Parathyroid adenoma (tissue), 2 donors: Measurements from ENCODE around the gene SIRPG.

Experiments used
- H2AFZ ChIP-seq: fragments of 300-600 bp; sonication (generic); one replicate; pipeline ENCODE4 v1.7.0; 2017; ENCODE audit warnings: antibody characterized with exemption, mild to moderate bottlenecking
- H3K27ac ChIP-seq: fragments of 300-600 bp; sonication (generic); one replicate; pipeline ENCODE4 v1.7.0; 2017
- H3K27me3 ChIP-seq: fragments of 300-600 bp; sonication (generic); one replicate; pipeline ENCODE4 v1.7.0; 2017; ENCODE audit warnings: low read length; ENCODE audit not compliant: control insufficient read depth, insufficient read depth
- H3K36me3 ChIP-seq: fragments of 300-600 bp; sonication (generic); one replicate; pipeline ENCODE4 v1.7.0; 2017; ENCODE audit warnings: low read length; ENCODE audit not compliant: control insufficient read depth, insufficient read depth
- H3K4me1 ChIP-seq: fragments of 300-600 bp; sonication (generic); one replicate; pipeline ENCODE4 v1.7.0; 2017; ENCODE audit warnings: control low read depth
- H3K4me2 ChIP-seq: fragments of 300-600 bp; sonication (generic); one replicate; pipeline ENCODE4 v1.7.0; 2017; ENCODE audit warnings: low read length
- H3K4me3 ChIP-seq: fragments of 300-600 bp; sonication (generic); one replicate; pipeline ENCODE4 v1.7.0; 2017; ENCODE audit warnings: low read depth, low read length
- H3K79me2 ChIP-seq: fragments of 300-600 bp; sonication (generic); one replicate; pipeline ENCODE4 v1.7.0; 2017; ENCODE audit warnings: control low read depth
- H3K9ac ChIP-seq: fragments of 300-600 bp; sonication (generic); one replicate; pipeline ENCODE4 v1.7.0; 2017; ENCODE audit warnings: mild to moderate bottlenecking
- H3K9me3 ChIP-seq: fragments of 300-600 bp; sonication (generic); one replicate; pipeline ENCODE4 v1.7.0; 2017; ENCODE audit warnings: low read length; ENCODE audit not compliant: control insufficient read depth
- CTCF ChIP-seq: fragments of 300-600 bp; sonication (generic); IDR thresholded peaks from one replicate; pipeline ENCODE4 v1.7.0; 2017; ENCODE audit warnings: antibody characterized with exemption, mild to moderate bottlenecking
- donor health status: primary hyperparathyroidism.

Gene SIRPG

DNA sequence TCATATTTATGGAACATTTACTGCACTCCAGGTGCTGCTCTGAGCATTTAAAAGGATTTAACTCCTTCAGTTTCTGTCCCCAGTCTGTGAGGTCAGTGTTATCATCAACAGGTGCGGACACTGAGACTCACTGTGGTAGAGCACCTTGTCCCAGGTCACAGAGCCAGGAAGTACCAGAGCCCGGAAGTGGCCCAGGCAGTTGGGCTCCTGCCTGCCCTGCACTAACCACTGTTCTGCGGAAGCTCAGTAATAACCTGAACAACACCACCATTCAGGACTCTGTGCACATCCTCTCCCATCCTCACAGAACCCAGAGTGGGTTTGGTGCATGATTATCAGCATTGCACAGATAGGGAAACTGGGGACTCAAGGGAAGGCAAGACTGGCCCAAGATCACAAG, 16.8 kb upstream of the SIRPG start:
- Histone ChIP-seq H3K9ac (no peak overlapping the region), H3K4me2 (no peak overlapping the region), H3K9me3 (no peaks in the 10 kb centered on the region), H2AFZ (no peak overlapping the region), H3K4me3 (no peak overlapping the region), H3K79me2 (no peaks in the 10 kb centered on the region), H3K27ac (no peak overlapping the region), H3K36me3 (no peaks in the 10 kb centered on the region), H3K4me1 (no peaks in the 10 kb centered on the region), H3K27me3 (no peaks in the 10 kb centered on the region)
- TF ChIP-seq CTCF = no peak

- Histone ChIP-seq H3K27me3 (no peaks in the 10 kb centered on the region), H3K27ac (no peak overlapping the region), H3K4me3 (no peak overlapping the region), H3K79me2 (no peaks in the 10 kb centered on the region), H3K9ac (no peak overlapping the region), H2AFZ (no peak overlapping the region), H3K9me3 (no peaks in the 10 kb centered on the region), H3K36me3 (no peaks in the 10 kb centered on the region), H3K4me1 (no peaks in the 10 kb centered on the region), H3K4me2 (no peak overlapping the region)
- no peak for TF ChIP-seq CTCF
Measured at GRCh38 chr20:1673424-1673823, 15.8 kb upstream of the SIRPG start.

GRCh38 chr20:1672728-1673127, 15.1 kb upstream of the SIRPG start:
- H3K9me3 ChIP-seq = no peaks in the 10 kb centered on the region
- H3K79me2 ChIP-seq = no peaks in the 10 kb centered on the region
- TF ChIP-seq CTCF = no peak
- no peaks in the 10 kb centered on the region for H3K4me1 ChIP-seq
- H3K4me2 ChIP-seq = no peak overlapping the region
- no peaks in the 10 kb centered on the region for H3K36me3 ChIP-seq
- H3K4me3 ChIP-seq = no peak overlapping the region
- no peak overlapping the region for H2AFZ ChIP-seq
- no peak overlapping the region for H3K27ac ChIP-seq
- no peaks in the 10 kb centered on the region for H3K27me3 ChIP-seq
- no peak overlapping the region for H3K9ac ChIP-seq

DNA sequence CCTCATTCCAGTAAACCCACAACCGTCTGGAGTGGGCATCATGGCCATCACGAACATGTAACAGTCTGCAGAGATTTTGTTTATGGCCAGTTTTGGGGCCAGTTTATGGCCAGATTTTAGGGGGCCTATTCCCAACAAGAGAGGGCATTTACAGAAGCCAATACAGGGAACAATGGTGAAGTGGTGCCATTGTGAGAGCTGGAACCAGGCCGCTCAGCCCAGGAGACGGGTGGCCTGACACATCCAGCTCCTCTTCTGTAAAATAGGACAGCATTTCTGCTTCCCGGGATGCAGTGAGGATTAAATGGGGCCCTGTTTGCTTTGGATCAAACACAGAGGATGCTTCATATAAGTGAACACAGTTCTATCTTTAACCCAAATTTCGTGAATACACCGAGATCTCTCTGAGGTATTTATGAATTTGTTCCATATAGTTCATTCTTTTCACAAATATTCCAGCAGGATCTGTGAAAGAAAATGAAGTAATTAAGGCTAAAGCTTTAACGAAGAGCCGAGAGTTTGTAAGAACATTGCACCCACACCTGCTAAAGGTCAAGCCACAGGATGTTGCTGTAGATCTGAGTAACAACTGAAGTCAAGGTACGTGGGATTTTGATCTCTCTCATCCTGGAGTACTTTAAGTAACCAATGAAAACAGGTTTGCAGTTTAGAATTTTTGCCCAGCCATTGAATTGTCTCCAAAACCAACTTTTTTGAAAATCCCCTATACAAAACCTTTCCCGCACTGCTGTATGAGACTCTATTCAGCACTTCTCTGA, 14.5 kb upstream of the SIRPG start:
- Histone ChIP-seq H3K4me1 (no peaks in the 10 kb centered on the region), H3K27ac (no peak overlapping the region)
- no peak for TF ChIP-seq CTCF

GRCh38 chr20:1669304-1669703, 11.7 kb upstream of the SIRPG start:
- no peaks in the 10 kb centered on the region for H3K36me3 ChIP-seq
- H3K9ac ChIP-seq = no peak overlapping the region
- no peaks in the 10 kb centered on the region for H3K27me3 ChIP-seq
- no peaks in the 10 kb centered on the region for H3K4me1 ChIP-seq
- H2AFZ ChIP-seq = no peak overlapping the region
- no peaks in the 10 kb centered on the region for H3K79me2 ChIP-seq
- no peak for TF ChIP-seq CTCF
- H3K9me3 ChIP-seq = no peaks in the 10 kb centered on the region
- no peak overlapping the region for H3K4me2 ChIP-seq
- H3K4me3 ChIP-seq = no peak overlapping the region
- H3K27ac ChIP-seq = no peak overlapping the region

More for the DNA sequence above, 14.5 kb upstream of the SIRPG start:
- no peaks in the 10 kb centered on the region for H3K9me3 ChIP-seq
- no peak overlapping the region for H3K4me3 ChIP-seq
- no peaks in the 10 kb centered on the region for H3K27me3 ChIP-seq
- H3K4me2 ChIP-seq = no peak overlapping the region
- no peak overlapping the region for H2AFZ ChIP-seq
- no peaks in the 10 kb centered on the region for H3K36me3 ChIP-seq
- no peaks in the 10 kb centered on the region for H3K79me2 ChIP-seq
- H3K9ac ChIP-seq = no peak overlapping the region
